LNCAP (cell line): ENCODE data around the gene DDX41.

ENCODE experiments used
- TF ChIP-seq, protein P1 (sequence below): fragments of 450-650 bp; IDR thresholded peaks from 2 replicates; pipeline ENCODE4 v1.5.1; 2017; ENCODE audit warnings: mild to moderate bottlenecking

DDX41 gene

DNA sequence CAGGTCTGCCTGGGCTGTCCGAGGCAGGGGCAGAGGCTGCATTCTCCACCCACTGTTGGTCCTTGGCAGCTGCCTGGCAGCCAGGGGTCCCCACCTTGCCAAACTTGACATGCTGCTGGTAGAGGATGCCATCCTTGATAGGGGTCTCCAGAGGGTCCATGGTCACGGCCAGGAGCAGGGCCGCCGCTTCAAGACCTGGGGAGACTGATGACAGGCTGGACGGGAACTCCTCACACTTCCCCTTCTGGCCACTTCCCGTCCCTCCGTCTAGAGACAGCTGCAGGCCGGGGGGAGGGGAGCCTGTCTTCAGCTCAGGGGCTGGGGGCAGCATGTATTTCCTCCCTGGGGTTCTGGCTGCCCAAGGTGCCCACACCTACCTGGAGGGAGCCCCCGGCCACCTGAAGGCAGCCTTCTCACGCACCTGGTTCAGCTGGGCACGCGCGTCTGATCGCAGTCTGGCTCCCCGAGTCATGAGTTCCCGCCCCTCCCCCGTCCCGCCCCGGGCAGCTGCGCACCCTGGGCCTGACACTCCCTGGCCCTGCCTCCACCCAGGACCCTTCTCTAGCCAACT, 7.3 kb downstream of the DDX41 start, which contains the start of gene DOK3:
DOK3 (minus strand) TSS at position 446 of the 571 bp plus-strand sequence; CDS start at position 160, 286 bp downstream.
- TF ChIP-seq, protein P1, sequence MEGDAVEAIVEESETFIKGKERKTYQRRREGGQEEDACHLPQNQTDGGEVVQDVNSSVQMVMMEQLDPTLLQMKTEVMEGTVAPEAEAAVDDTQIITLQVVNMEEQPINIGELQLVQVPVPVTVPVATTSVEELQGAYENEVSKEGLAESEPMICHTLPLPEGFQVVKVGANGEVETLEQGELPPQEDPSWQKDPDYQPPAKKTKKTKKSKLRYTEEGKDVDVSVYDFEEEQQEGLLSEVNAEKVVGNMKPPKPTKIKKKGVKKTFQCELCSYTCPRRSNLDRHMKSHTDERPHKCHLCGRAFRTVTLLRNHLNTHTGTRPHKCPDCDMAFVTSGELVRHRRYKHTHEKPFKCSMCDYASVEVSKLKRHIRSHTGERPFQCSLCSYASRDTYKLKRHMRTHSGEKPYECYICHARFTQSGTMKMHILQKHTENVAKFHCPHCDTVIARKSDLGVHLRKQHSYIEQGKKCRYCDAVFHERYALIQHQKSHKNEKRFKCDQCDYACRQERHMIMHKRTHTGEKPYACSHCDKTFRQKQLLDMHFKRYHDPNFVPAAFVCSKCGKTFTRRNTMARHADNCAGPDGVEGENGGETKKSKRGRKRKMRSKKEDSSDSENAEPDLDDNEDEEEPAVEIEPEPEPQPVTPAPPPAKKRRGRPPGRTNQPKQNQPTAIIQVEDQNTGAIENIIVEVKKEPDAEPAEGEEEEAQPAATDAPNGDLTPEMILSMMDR, result no peak

DNA sequence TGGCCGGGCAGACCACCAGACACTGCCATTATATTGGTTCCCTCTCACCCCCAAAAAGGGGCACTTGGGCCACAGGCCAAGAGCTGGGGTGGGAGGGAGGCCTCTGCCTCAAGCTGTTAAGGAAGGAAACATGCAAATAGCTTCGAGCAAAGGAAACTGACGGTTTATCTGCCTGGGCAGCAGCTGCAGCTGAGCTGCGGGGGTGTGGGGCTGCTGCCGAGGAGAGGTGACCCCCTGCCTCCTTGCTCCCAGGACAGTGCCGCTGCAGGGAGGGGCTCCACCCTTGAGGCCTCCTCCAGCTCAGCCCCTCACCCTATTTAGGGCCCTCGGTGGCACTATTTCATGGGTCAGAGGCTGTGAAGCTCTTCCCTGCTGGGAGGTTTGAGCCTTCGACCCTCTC, 7.9 kb downstream of the DDX41 start:
- TF ChIP-seq, protein P1, result no peak

DNA sequence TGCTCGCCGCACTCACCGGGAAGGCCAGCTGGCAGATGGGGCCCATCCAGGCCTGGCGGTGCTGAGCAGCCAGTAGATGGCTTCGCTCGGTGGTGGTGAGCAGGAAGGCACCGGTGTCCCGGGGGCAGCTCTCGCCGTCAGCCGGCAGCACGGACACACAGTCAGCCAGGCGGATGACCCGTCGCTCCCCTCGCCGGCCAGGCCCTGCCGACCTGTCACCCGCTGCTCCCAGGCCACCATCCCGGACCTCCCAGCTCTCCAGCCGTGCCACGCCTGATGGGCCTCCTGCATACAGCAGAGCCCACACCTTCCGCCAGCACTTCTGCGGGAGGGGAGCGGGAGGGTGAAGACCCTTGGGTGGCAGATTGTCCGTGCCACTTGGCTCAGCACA, 8.5 kb downstream of the DDX41 start:
- TF ChIP-seq, protein P1, result no peak

DNA sequence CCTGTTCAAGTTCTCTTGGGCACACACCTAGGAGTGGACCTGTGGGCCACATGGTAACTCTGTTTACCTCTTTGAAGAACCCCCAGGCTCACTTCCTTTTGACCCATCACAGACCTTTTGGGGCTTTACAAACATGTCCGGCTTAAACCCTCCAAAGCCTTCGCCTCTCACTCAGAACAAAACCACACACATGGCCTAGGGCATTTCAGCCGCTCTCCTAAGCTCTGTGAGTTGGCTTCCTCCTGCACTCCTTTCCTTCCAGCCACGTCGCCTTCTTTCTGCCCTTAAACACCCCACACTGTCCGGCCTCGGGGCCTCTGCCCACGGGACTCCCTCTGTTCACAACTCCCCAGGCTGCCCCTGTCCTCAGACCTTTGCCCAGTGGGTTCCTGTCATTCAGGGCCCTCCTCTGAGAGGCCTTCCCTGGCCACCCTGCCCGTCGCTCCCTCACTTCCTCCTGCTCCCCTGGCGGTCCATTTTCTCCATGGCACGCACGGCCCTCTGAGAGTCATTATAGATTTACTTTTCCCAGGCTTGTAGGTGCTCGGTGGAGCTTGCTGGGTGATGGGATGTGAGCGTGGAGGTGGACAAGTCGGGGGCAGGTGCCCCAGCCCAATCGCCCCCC, 9.1 kb downstream of the DDX41 start:
- TF ChIP-seq, protein P1, result no peak

DNA sequence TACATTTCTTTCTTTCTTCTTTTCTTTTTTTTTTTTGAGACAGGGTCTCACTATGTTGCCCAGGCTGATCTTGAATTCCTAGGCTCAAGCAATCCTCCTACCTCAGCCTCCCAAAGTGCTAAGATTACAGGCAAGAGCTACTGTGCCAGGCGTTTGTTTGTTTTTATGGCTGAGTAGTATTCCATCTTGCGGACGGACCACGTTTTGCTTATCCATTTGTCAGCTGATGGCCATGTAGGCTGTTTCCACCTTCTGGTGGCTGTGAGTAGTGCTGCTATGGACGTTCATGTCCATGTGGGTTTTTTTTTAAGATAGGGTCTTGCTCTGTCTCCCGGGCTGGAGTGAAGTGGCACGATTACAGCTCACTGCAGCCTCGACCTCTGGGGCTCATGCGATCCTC, 9.6 kb downstream of the DDX41 start:
- TF ChIP-seq, protein P1, result no peak

DNA sequence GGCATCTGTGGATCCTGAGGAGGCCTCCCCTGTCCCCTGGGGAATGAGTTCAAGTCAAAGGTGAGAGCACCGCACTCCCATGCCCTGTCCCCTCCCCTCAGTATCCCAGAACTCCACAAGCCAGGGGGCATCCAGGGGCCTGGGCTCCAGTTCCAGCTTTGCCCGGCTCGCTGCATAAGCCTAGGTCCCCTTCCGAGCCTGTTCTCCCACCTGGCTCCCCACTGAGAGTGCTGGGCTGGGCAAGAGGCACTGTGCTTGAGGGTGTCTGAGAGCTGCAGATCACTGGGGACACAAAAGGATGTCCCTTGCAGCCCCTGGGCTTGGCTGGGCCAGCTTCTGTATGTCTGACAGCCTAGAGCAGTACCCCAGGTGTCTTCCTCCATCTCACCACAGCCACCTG, 11.7 kb downstream of the DDX41 start:
- TF ChIP-seq, protein P1, result no peak

DNA sequence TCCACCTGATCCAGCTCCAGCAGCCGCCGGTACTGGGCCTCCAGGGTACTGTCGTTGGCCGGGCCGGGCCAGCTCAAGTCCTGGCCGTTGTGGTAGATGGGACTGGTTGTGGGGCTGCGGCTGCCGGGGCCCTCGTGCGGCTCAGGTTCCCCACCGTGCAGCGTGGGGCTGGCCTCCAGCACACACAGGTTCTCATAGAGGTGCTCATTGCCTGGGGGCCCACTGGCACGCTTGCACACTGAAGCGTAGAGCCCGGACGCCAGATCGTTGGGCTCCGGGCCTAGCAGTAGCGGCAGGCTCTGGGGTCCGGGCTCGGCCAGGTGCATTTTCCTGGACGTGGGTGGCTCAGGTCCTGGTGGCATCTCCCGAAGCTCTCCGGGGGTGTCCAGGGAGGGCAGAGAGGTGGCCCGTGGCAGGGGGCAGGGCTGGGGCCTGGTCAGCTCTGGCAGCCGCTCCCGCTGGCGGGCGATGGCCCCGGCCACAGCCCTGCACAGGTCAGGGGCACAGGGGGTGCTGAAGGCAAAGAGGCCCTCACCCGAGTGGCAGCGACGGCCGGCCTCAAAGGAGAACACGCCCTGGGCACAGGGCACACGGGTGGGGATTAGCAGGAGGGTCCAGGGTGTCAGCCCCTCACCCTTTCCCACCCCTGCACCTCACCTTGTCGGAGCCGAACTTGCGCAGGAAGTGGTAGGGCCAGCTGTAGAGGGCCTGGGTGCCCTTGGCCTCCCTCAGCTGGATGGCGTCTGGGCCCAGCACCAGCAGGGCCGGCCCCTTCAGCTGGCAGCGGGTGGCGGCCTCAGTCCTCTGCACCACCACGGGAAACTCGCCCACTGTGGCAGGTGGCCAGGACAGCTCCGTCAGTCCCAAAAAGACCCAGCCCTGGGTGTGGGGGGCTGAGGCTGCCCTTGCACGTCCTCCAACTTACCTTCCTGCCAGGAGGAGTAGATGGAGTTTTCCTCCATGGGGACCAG, 12.4 kb downstream of the DDX41 start:
- TF ChIP-seq, protein P1, result no peak
